Activated T-cell treated with anti-CD3 and anti-CD28 coated beads, Interleukin-2, amount 50 U/mL, for 72 hours (primary cell): ENCODE measurements around the gene NANP. TPM values are rescaled to one million over a fixed set of nuclear protein-coding genes. Genes with fewer than 3 reads are reported as not detected.

Experiments
- ATAC-seq, 2 donors: fragments of 150-1000 bp; cut with Tn5 transposase; replicated peaks in 1 of 2; 2 replicates each; pipeline ENCODE4 v1.10.0; 2021; ENCODE audit warnings: moderate library complexity in 2 of 2, mild to moderate bottlenecking in 1 of 2
- DNase-seq, 2 donors: peaks; one replicate each; pipeline ENCODE4 v3.0.0; 2021 to 2022; ENCODE audit warnings: mixed read lengths in 1 of 2
- H3K27ac Mint-ChIP-seq: one replicate; pipeline ENCODE4 v1.8.0; 2022; ENCODE audit warnings: mild to moderate bottlenecking, moderate library complexity, mixed read lengths
- H3K27me3 Mint-ChIP-seq: one replicate; pipeline ENCODE4 v1.8.0; 2022; ENCODE audit warnings: low read depth, mixed read lengths
- H3K36me3 Mint-ChIP-seq, 2 donors: one replicate each; pipeline ENCODE4 v1.8.0; 2022; ENCODE audit warnings: mixed read lengths in 2 of 2, mild to moderate bottlenecking in 1 of 2; ENCODE audit not compliant: insufficient read depth in 2 of 2
- H3K4me1 Mint-ChIP-seq: one replicate; pipeline ENCODE4 v1.8.0; 2022; ENCODE audit warnings: low read depth, mixed read lengths
- H3K4me3 Mint-ChIP-seq, 2 donors: one replicate each; pipeline ENCODE4 v1.8.0; 2022; ENCODE audit warnings: mild to moderate bottlenecking in 2 of 2, mixed read lengths in 2 of 2, moderate library complexity in 2 of 2
- H3K9me3 Mint-ChIP-seq, 2 donors: one replicate each; pipeline ENCODE4 v1.8.0; 2022; ENCODE audit warnings: mixed read lengths in 2 of 2
- total RNA-seq, 2 donors: library from RNA; stranded (reverse); gene quantifications; one replicate each; pipeline ENCODE4 v1.2.3, GENCODE V29; 2022

NANP gene
- total RNA-seq, 2 donors from 2014 or later: 3.8 to 4.3 TPM

GRCh38 chr20:25576783-25577530 is 46.9 kb downstream of the NANP start:
- Mint-ChIP-seq H3K36me3 (no peaks in the 10 kb centered on the region), H3K9me3 (no peaks in the 10 kb centered on the region), H3K27me3 (no peaks in the 10 kb centered on the region), H3K4me3 (no peak overlapping the region), H3K27ac (no peak overlapping the region), H3K4me1 (no peaks in the 10 kb centered on the region)
- ATAC-seq (no peak), DNase-seq (no peak)

DNA sequence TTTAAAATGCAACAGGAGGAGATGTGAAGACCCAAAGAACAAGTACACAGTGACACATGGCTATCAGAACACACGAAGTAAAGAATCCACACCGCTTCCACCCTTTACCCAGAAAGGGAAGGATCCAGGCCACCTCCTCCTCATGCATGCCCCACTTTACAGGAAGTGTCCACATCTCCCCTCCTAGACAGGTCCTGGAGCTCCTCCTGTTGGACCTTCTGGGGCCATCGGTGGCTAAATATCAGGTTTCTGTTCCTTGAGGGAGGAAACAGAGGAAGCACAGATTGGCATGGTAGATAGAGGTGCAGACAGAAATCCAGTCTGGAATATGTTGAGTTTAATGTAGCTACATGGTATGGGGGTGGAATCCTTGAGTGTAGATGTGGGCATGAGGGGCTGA is 49.4 kb downstream of the NANP start:
- DNase-seq (no peak), ATAC-seq (no peak)
- Mint-ChIP-seq H3K9me3 (no peaks in the 10 kb centered on the region), H3K27ac (no peak overlapping the region), H3K4me1 (no peaks in the 10 kb centered on the region), H3K27me3 (no peaks in the 10 kb centered on the region), H3K4me3 (no peak overlapping the region), H3K36me3 (no peaks in the 10 kb centered on the region)

DNA sequence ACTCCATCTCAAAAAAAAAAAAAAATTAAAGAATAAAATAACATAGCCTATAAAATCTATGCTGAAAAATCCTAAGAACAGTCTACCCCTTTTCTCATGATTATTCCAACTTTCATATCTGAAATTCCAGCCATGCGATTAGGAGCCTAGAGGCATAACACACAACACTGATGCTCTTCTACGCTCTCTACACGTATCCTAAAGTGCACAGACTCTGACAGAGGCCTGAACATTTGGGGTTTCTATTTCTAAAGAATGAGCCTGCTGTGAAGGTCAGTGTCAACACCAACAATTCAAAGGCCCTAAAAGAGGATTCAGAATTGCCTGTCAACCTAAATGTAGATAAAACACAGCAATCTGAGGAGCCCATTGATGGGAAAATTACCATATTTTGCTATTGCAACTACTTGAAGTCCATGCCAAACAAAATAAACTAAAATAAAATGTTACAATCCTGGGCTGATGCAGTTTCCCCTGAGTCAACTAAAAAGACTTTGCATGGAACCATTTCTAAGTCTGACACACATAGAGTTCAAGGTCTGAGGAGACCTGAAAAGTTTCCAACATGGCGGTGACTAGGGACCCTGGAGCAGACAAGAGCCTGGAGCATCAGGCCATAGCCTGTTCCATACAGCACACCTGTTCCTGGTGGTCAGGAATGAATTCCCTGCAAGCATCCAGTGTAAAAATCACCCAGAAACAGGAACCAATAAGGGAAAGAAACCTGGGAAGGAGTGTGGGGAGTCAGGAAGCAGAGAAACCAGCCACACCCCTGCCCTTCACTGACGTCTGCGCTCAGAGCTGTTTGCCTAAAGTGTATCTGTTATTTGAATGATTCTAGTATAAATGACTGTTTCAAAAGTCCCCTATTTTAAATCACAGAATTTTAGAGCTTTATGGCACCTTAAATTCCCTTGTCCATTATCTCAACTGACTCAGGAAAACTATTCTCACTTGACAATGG is 50.2 kb downstream of the NANP start:
- no peak overlapping the region for H3K27ac Mint-ChIP-seq
- H3K27me3 Mint-ChIP-seq: no peaks in the 10 kb centered on the region
- no peak for ATAC-seq
- no peaks in the 10 kb centered on the region for H3K4me1 Mint-ChIP-seq
- DNase-seq: no peak
- H3K9me3 Mint-ChIP-seq: no peaks in the 10 kb centered on the region
- H3K4me3 Mint-ChIP-seq: no peak overlapping the region
- no peaks in the 10 kb centered on the region for H3K36me3 Mint-ChIP-seq

- H3K4me1 Mint-ChIP-seq: peaks cover 6% of the 10 kb centered on the region
- no peak overlapping the region for H3K4me3 Mint-ChIP-seq
- ATAC-seq (no peak), DNase-seq (no peak)
- H3K9me3 Mint-ChIP-seq: no peaks in the 10 kb centered on the region
- no peak overlapping the region for H3K27ac Mint-ChIP-seq
- no peaks in the 10 kb centered on the region for H3K27me3 Mint-ChIP-seq
- H3K36me3 Mint-ChIP-seq: no peaks in the 10 kb centered on the region
Measured at GRCh38 chr20:25571817-25572216, 52.0 kb downstream of the NANP start.

DNA sequence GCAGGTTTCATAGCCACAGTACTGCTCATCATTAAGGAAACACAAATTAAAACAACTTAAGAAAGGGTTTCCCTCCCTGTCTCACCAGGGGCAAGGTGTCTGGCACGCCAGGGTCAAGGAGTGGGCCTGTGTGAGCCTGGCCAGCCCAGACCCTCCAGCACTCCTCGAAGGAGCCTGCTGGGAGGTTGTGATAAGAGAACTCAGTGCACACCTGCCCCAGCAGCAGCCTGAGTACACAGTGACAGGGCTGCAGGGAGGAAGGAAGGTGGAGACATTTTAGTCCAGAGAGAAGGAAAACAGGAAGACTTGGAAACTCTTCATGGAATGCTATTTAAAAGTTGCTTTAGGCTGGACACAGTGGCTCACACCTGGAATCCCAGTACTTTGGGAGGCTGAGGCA is 52.6 kb downstream of the NANP start:
- Mint-ChIP-seq H3K27me3 (no peaks in the 10 kb centered on the region), H3K4me1 (peaks cover 12% of the 10 kb centered on the region), H3K4me3 (no peak overlapping the region), H3K9me3 (no peaks in the 10 kb centered on the region), H3K27ac (no peak overlapping the region), H3K36me3 (no peaks in the 10 kb centered on the region)
- no peak for DNase-seq
- ATAC-seq: no peak

DNA sequence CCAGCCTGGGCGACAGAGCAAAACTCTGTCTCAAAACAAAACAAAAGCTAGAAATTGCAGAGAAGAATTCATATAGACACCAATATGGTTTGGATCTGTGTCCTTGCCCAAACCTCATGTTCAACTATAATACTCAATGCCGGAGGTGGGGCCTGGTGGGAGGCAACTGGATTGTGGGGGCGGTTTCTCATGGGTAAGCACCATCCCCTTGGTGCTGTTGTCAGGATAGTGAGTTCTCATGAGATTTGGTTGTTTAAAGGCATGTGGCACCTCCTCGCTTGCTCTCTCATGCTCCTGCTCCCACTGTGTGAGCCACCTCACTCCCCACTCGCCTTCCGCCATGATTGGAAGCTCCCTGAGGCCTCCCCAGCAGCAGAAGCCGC is 53.7 kb downstream of the NANP start:
- H3K9me3 Mint-ChIP-seq: no peaks in the 10 kb centered on the region
- H3K36me3 Mint-ChIP-seq: no peaks in the 10 kb centered on the region
- ATAC-seq (no peak), DNase-seq (no peak)
- H3K27me3 Mint-ChIP-seq: no peaks in the 10 kb centered on the region
- no peak overlapping the region for H3K4me3 Mint-ChIP-seq
- H3K4me1 Mint-ChIP-seq: peaks cover 13% of the 10 kb centered on the region
- no peak overlapping the region for H3K27ac Mint-ChIP-seq

GRCh38 chr20:25567286-25567685 is 56.5 kb downstream of the NANP start:
- Mint-ChIP-seq H3K27me3 (no peaks in the 10 kb centered on the region), H3K4me1 (peaks cover 19% of the 10 kb centered on the region), H3K27ac (no peak overlapping the region), H3K36me3 (peaks cover 0 to 3% of the 10 kb centered on the region in 2 donors), H3K4me3 (no peak overlapping the region), H3K9me3 (peaks cover 0 to 3% of the 10 kb centered on the region in 2 donors)
- no peak for ATAC-seq
- DNase-seq: no peak

GRCh38 chr20:25566821-25567220 is 57.0 kb downstream of the NANP start:
- ATAC-seq (no peak), DNase-seq (no peak)
- no peak overlapping the region for H3K4me3 Mint-ChIP-seq
- peaks cover 19% of the 10 kb centered on the region for H3K4me1 Mint-ChIP-seq
- no peaks in the 10 kb centered on the region for H3K27me3 Mint-ChIP-seq
- peaks cover 0 to 3% of the 10 kb centered on the region in 2 donors for H3K36me3 Mint-ChIP-seq
- H3K9me3 Mint-ChIP-seq: peaks cover 0 to 3% of the 10 kb centered on the region in 2 donors
- H3K27ac Mint-ChIP-seq: no peak overlapping the region

- H3K9me3 Mint-ChIP-seq: peaks cover 0 to 3% of the 10 kb centered on the region in 2 donors
- H3K36me3 Mint-ChIP-seq: peaks cover 0 to 5% of the 10 kb centered on the region in 2 donors
- H3K4me1 Mint-ChIP-seq: peaks cover 19% of the 10 kb centered on the region
- no peak for DNase-seq
- no peak for ATAC-seq
- H3K27ac Mint-ChIP-seq: no peak overlapping the region
- no peak overlapping the region for H3K4me3 Mint-ChIP-seq
- no peaks in the 10 kb centered on the region for H3K27me3 Mint-ChIP-seq
Measured at GRCh38 chr20:25565578-25566157, 58.1 kb downstream of the NANP start.

GRCh38 chr20:25563876-25564275 is 59.9 kb downstream of the NANP start:
- Mint-ChIP-seq H3K36me3 (peaks cover 0 to 6% of the 10 kb centered on the region in 2 donors), H3K27ac (no peak overlapping the region), H3K9me3 (peaks cover 0 to 3% of the 10 kb centered on the region in 2 donors), H3K4me1 (peaks cover 19% of the 10 kb centered on the region), H3K27me3 (no peaks in the 10 kb centered on the region), H3K4me3 (no peak overlapping the region)
- DNase-seq (no peak), ATAC-seq (no peak)

DNA sequence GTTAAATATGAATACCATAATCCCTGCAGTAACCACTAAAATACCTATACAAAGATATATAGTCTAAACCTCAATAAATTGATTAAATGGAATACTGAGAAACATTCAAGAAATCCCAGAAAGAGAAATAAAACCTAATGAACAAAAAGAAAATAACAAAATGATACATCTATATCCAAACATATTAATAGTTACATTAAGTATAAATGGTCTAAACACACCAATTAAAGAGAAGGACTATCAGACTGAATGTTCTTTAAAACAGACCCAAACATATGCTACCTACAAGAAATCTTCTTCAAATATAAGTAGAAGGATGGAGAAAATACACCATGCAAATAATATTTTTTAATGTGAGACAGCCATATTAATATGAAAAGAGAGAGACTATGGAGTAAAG is 60.5 kb downstream of the NANP start:
- H3K27me3 Mint-ChIP-seq: no peaks in the 10 kb centered on the region
- H3K27ac Mint-ChIP-seq: no peak overlapping the region
- H3K36me3 Mint-ChIP-seq: peaks cover 0 to 6% of the 10 kb centered on the region in 2 donors
- ATAC-seq (no peak), DNase-seq (no peak)
- H3K4me3 Mint-ChIP-seq: no peak overlapping the region
- H3K9me3 Mint-ChIP-seq: peaks cover 0 to 3% of the 10 kb centered on the region in 2 donors
- peaks cover 19% of the 10 kb centered on the region for H3K4me1 Mint-ChIP-seq
